Tibial nerve (tissue), 4 donors: ENCODE results near the gene TMUB1. TPM values are rescaled to one million over a fixed set of nuclear protein-coding genes. Genes with fewer than 3 reads are reported as not detected.

ENCODE experiments used
- DNase-seq, 2 donors: peaks; one replicate each; pipeline ENCODE4 v3.0.0-alpha.2; 2019; ENCODE audit warnings: low spot score in 2 of 2
- H3K27ac ChIP-seq, 4 donors: fragments of 200-600 bp; sonication (generic) in 3 of 4; one replicate each; pipeline ENCODE4 v1.5.1; 2017 to 2019; ENCODE audit warnings: mild to moderate bottlenecking in 1 of 4
- H3K27me3 ChIP-seq, 2 donors: fragments of 200-600 bp; sonication (generic) in 1 of 2; one replicate each; pipeline versions ENCODE4 v1.5.1 to v1.6.0; 2017 to 2019
- H3K36me3 ChIP-seq, 3 donors: fragments of 200-600 bp; sonication (generic); one replicate each; pipeline ENCODE4 v1.5.1; 2018 to 2019
- H3K4me1 ChIP-seq, 4 donors: fragments of 200-600 bp; sonication (generic) in 3 of 4; one replicate each; pipeline ENCODE4 v1.5.1; 2017 to 2019
- H3K4me3 ChIP-seq, 4 donors: fragments of 200-600 bp; sonication (generic) in 3 of 4; one replicate each; pipeline ENCODE4 v1.5.1; 2017 to 2019; ENCODE audit warnings: mild to moderate bottlenecking in 1 of 4, moderate library complexity in 1 of 4
- H3K9me3 ChIP-seq, 4 donors: fragments of 200-600 bp; sonication (generic) in 3 of 4; one replicate each; pipeline ENCODE4 v1.5.1; 2017 to 2019
- EP300 ChIP-seq, 2 donors: sonication (generic); formaldehyde crosslinking; IDR thresholded peaks; one replicate each; pipeline ENCODE4 v1.6.1; 2017; ENCODE audit warnings: antibody characterized with exemption in 2 of 2, mild to moderate bottlenecking in 1 of 2
- POLR2A ChIP-seq, 2 donors: fragments of 450-650 bp; IDR thresholded peaks; one replicate each; pipeline ENCODE4 v1.6.1; 2017; ENCODE audit warnings: antibody characterized with exemption in 2 of 2, mild to moderate bottlenecking in 2 of 2, moderate library complexity in 2 of 2
- WGBS, 2 donors: methylation state at CpG; one replicate each; pipeline ENCODE4 v1.1.5; 2018; 5-methylcytosine and 5-hydroxymethylcytosine counted together
- total RNA-seq, 4 donors: library from RNA; depleted of rRNA; stranded (reverse); fragments of >200 nt; gene quantifications; one replicate each; pipeline ENCODE4 v1.1.0, GENCODE V29; 2016
- TF ChIP-seq, protein P1 (sequence below), 5 experiments: fragments of 200-600 bp in 3 of 5; fragments of 450-650 bp in 2 of 5; sonication (generic) in 3 of 5; IDR thresholded peaks; one replicate each; pipeline ENCODE4 v1.5.1; 2016 to 2019; ENCODE audit warnings: antibody characterized with exemption in 5 of 5, mild to moderate bottlenecking in 3 of 5, moderate library complexity in 2 of 5

The TMUB1 gene
- total RNA-seq, 4 donors from 2014 or later, result 24.3 to 61.5 (median 33.8) TPM

DNA sequence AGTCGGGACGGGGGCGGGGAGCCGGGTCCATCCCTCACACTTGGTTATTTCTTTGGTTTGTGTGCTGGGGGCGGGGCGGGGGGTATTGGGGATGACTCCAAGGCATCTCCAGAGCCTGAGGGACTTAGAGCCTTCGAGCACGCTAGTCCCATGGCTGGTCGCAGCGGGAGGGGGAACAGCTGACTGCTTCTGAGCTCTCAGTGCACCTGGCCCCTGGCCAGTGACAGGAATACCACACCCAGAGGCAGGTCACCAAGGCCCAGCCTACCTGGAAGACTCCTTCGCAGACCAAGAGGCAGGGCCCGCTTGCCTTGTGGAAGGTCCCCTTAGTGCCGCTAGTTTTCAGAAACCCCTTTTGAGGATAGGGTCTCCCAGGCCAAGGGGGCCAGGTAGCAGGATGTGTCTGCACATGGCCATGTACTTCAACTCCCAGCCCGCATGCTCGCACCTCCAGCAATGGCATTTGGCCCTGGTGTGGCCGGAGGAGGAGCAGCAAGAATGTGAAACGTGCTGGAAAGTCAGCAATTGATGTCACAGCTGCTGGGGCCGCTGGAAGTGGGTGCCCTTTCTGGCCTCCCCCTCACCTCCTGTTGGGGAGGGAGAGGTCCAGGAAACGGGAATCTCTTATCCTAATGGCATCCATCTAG is 43.3 kb upstream of the TMUB1 start:
- H3K4me1 ChIP-seq, result peaks cover 0 to 25% (median 17%) of the 10 kb centered on the region in 4 donors
- H3K27me3 ChIP-seq, result no peaks in the 10 kb centered on the region
- no peak overlapping the region for H3K4me3 ChIP-seq
- H3K36me3 ChIP-seq, result peaks cover 0 to 75% (median 0%) of the 10 kb centered on the region in 3 donors
- no peaks in the 10 kb centered on the region for H3K9me3 ChIP-seq
- H3K27ac ChIP-seq, result no peak overlapping the region
- no peak for DNase-seq
- TF ChIP-seq EP300 (IDR thresholded peaks at IDR 0.05), result no peak
- TF ChIP-seq, protein P1, sequence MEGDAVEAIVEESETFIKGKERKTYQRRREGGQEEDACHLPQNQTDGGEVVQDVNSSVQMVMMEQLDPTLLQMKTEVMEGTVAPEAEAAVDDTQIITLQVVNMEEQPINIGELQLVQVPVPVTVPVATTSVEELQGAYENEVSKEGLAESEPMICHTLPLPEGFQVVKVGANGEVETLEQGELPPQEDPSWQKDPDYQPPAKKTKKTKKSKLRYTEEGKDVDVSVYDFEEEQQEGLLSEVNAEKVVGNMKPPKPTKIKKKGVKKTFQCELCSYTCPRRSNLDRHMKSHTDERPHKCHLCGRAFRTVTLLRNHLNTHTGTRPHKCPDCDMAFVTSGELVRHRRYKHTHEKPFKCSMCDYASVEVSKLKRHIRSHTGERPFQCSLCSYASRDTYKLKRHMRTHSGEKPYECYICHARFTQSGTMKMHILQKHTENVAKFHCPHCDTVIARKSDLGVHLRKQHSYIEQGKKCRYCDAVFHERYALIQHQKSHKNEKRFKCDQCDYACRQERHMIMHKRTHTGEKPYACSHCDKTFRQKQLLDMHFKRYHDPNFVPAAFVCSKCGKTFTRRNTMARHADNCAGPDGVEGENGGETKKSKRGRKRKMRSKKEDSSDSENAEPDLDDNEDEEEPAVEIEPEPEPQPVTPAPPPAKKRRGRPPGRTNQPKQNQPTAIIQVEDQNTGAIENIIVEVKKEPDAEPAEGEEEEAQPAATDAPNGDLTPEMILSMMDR (IDR thresholded peaks at IDR 0.05), result no peak
- no peak for TF ChIP-seq POLR2A (IDR thresholded peaks at IDR 0.05)
- 69 to 70% methylated on average over 16 to 19 of the region's 19 CpGs for WGBS, 2 donors

DNA sequence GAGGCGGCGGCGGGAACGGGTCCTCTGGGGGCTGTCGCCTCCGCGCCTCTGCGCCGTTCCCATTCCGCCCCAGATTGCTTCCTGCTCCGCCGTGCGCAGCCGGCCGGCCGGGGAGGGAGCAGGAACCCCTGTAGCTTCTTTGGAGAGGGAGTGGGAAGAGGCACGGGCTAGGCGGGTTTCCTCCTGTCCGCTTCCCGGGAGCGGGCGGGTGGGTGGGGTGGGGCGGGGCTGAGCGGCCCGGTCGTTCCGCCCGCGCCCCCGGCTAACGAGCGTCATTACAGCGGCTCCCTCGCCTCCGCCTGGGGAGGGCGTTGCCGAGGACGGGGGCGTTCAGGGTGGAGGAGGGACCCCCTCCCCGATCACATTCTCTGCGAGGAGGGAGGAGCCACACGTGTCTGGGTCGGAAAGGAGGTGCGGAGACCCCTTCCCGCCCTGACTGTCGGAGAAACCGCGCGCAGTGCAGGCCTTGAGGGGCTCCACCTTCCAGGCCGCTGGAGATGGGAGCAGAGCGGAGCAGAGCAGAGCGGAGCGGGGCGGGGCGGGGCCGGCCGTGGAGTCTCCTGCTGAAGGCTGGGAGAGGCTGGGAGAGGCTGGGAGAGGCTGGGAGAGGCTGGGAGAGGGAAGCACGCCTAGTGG is 42.7 kb upstream of the TMUB1 start:
- H3K27me3 ChIP-seq, result no peaks in the 10 kb centered on the region
- no peak for TF ChIP-seq EP300 (IDR thresholded peaks at IDR 0.05)
- peaks cover 0 to 19% (median 13%) of the 10 kb centered on the region in 4 donors for H3K4me1 ChIP-seq
- peaks cover 0 to 75% (median 0%) of the 10 kb centered on the region in 3 donors for H3K36me3 ChIP-seq
- 19 to 41% methylated on average over 35 to 49 of the region's 58 CpGs for WGBS, 2 donors
- peak overlapping the region in 1 of 4 donors; percentile 45 for H3K27ac ChIP-seq
- peak overlapping the region; percentile 15 to 43 (median 25) for H3K4me3 ChIP-seq
- no peak for DNase-seq
- no peaks in the 10 kb centered on the region for H3K9me3 ChIP-seq

DNA sequence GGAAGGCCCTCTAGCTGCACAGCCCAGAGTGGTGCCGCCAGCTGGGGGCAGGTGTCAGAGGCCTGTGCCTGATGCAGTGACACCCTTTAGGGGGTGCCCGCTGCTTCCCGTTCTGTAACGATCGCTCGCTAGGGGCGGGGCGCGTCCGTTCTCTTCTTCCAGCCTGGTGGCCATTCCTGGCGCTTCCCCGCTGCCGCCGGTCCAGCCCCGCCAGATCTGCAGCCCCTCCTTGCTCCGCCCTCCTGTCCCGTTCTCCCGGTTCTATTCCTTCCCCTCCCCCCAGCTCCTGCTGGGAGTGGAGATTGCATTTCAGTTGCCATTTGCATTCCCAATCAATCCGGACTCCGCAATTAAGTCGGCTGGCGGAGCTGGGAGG is 42.2 kb upstream of the TMUB1 start:
- H3K4me3 ChIP-seq, result peak overlapping the region; percentile 15 to 43 (median 25)
- WGBS, 2 donors, result 24 to 28% methylated on average over 22 of the region's 22 CpGs
- TF ChIP-seq, protein P1 (IDR thresholded peaks at IDR 0.05), result no peak
- TF ChIP-seq EP300 (IDR thresholded peaks at IDR 0.05) (no peak), POLR2A (IDR thresholded peaks at IDR 0.05) (no peak)
- no peak for DNase-seq
- H3K36me3 ChIP-seq, result peaks cover 0 to 75% (median 0%) of the 10 kb centered on the region in 3 donors
- peaks cover 0 to 19% (median 13%) of the 10 kb centered on the region in 4 donors for H3K4me1 ChIP-seq
- no peaks in the 10 kb centered on the region for H3K27me3 ChIP-seq
- H3K27ac ChIP-seq, result peak overlapping the region in 1 of 4 donors; percentile 45
- H3K9me3 ChIP-seq, result no peaks in the 10 kb centered on the region

DNA sequence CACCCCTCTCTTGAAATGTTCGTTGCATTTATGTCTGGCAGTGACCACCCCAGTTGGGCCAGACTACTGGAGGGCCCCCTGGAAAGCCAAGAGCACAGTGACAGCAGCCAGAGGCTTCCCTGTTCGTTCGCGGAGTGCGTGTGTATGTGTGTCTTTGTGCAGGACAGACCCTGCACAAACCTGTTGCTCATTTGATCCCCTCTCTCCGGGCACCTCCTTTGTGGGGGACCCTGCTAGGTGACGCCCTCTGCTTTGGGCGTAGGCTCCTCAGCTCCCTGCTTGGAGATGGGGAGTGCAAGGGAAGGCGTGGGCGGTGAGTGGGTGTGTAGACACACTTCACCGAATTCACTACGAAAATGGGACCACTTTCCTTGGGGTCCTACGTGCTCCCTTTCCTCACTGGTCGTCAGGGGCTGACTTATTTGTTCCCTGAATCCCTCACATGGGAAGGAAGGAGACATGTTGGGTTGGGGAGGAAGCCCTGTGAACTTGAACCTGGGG is 41.7 kb upstream of the TMUB1 start:
- TF ChIP-seq, protein P1 (IDR thresholded peaks at IDR 0.05), result no peak
- TF ChIP-seq POLR2A (IDR thresholded peaks at IDR 0.05) (no peak), EP300 (IDR thresholded peaks at IDR 0.05) (no peak)
- H3K9me3 ChIP-seq, result no peaks in the 10 kb centered on the region
- H3K27me3 ChIP-seq, result no peaks in the 10 kb centered on the region
- DNase-seq, result no peak
- no peak overlapping the region for H3K4me3 ChIP-seq
- WGBS, 2 donors, result 85 to 92% methylated on average over 14 of the region's 14 CpGs
- peaks cover 0 to 75% (median 0%) of the 10 kb centered on the region in 3 donors for H3K36me3 ChIP-seq
- no peak overlapping the region for H3K27ac ChIP-seq
- peaks cover 0 to 19% (median 13%) of the 10 kb centered on the region in 4 donors for H3K4me1 ChIP-seq

DNA sequence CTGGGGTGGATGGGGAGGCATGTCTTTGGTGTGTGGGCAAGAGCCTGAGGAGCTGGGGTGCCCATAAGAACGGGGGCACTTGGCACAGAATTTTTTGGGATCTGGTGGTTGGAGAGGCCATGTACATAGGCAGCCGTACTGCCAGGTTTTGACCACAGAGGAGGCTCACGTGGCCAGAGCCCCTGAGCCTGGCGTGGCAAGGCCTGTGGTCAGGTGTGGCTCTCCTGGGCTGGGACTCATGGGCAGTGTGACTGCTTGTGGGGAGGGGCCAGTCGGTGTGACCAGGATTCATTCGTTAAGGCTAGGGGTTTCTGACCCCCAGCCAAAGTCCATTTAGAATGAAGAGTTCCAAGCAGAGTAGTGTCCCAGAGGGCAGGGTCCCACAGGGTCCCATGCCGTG is 41.2 kb upstream of the TMUB1 start:
- no peak overlapping the region for H3K4me3 ChIP-seq
- H3K36me3 ChIP-seq, result peaks cover 0 to 75% (median 0%) of the 10 kb centered on the region in 3 donors
- H3K27me3 ChIP-seq, result no peaks in the 10 kb centered on the region
- peaks cover 0 to 19% (median 13%) of the 10 kb centered on the region in 4 donors for H3K4me1 ChIP-seq
- TF ChIP-seq EP300 (IDR thresholded peaks at IDR 0.05) (no peak), POLR2A (IDR thresholded peaks at IDR 0.05) (no peak)
- TF ChIP-seq, protein P1 (IDR thresholded peaks at IDR 0.05), result no peak
- H3K9me3 ChIP-seq, result no peaks in the 10 kb centered on the region
- WGBS, 2 donors, result 79 to 82% methylated on average over 6 to 7 of the region's 7 CpGs
- DNase-seq, result no peak
- no peak overlapping the region for H3K27ac ChIP-seq
